GM12878 (cell line): ENCODE measurements around the gene FGGY. TPM values are rescaled to one million over a fixed set of nuclear protein-coding genes. Genes with fewer than 3 reads are reported as not detected.

Experiments
- ATAC-seq: fragments of 200-7000 bp; cut with Tn5 transposase; 3 replicates; pipeline ENCODE4 v1.9.1; 2020; ENCODE audit warnings: mild to moderate bottlenecking, moderate library complexity
- BruUV-seq: library from RNA; stranded (reverse); fragments of 400-500 nt; replicated peaks from 2 replicates; lab custom pipeline; 2021; lab: Mats Ljungman, UMichigan
- CTCF ChIA-PET: fragments of 300-600 bp; sonication (Branson Sonifier 250); formaldehyde crosslinking; extraction: SDS; loops from one replicate; lab custom pipeline; 2021; ENCODE audit warnings: inconsistent platforms; lab: Yijun Ruan, JAX
- POLR2A ChIA-PET: fragments of 350-600 bp; formaldehyde crosslinking; extraction: SDS; loops from one replicate; lab custom pipeline; 2021; ENCODE audit warnings: inconsistent platforms; lab: Charles Lee
- RAD21 ChIA-PET: fragments of 300-600 bp; sonication (Branson Sonifier 250); formaldehyde crosslinking; loops from one replicate; lab custom pipeline; 2023; ENCODE audit warnings: antibody characterized with exemption; ENCODE audit not compliant: unreplicated experiment; lab: Charles Lee
- SMC1A ChIA-PET: fragments of 300-600 bp; sonication (Branson Sonifier 250); formaldehyde crosslinking; loops from one replicate; lab custom pipeline; 2023; ENCODE audit not compliant: unreplicated experiment, uncharacterized antibody; lab: Charles Lee
- DNase-seq: peaks from one replicate; pipeline ENCODE4 v3.0.0-alpha.2; 2011; ENCODE audit warnings: low read depth, low spot score
- FAIRE-seq: peaks from 3 replicates; lab custom pipeline; 2011; peaks lifted over from hg19 to GRCh38; lab: Jason Lieb, UNC
- H2AFZ ChIP-seq: 2 replicates; pipeline ENCODE4 v1.6.0; 2011; ENCODE audit warnings: low read depth, low read length, control low read depth; ENCODE audit not compliant: control insufficient read depth
- H3K27ac ChIP-seq: 2 replicates; pipeline ENCODE4 v1.5.1; 2011; ENCODE audit warnings: control low read depth; ENCODE audit not compliant: control insufficient read depth, insufficient read depth
- H3K27me3 ChIP-seq, 2 experiments: replicated peaks in 1 of 2; 2 replicates each; pipeline versions ENCODE4 v1.6.0 to v1.6.1; 2011; ENCODE audit warnings: low read length in 1 of 2; ENCODE audit not compliant: control insufficient read depth in 2 of 2, insufficient read depth in 2 of 2
- H3K36me3 ChIP-seq, 2 experiments: 2 replicates each; pipeline ENCODE4 v1.5.1; 2011; ENCODE audit warnings: low read length in 1 of 2; ENCODE audit not compliant: control insufficient read depth in 2 of 2, insufficient read depth in 2 of 2
- H3K4me1 ChIP-seq: 2 replicates; pipeline ENCODE4 v1.6.1; 2011; ENCODE audit warnings: mild to moderate bottlenecking, low read length, moderate library complexity, mixed read lengths; ENCODE audit not compliant: control insufficient read depth, insufficient read depth
- H3K4me2 ChIP-seq: 2 replicates; pipeline ENCODE4 v1.6.0; 2011; ENCODE audit warnings: control low read depth; ENCODE audit not compliant: control insufficient read depth, insufficient read depth
- H3K4me3 ChIP-seq: fragments of 200-600 bp; sonication (generic); 2 replicates; pipeline ENCODE4 v1.5.1; 2016
- H3K79me2 ChIP-seq: 2 replicates; pipeline ENCODE4 v1.6.0; 2011; ENCODE audit warnings: low read length; ENCODE audit not compliant: control insufficient read depth, insufficient read depth
- H3K9ac ChIP-seq: 2 replicates; pipeline ENCODE4 v1.8.0; 2011; ENCODE audit warnings: low read length, control low read depth, mixed read lengths; ENCODE audit not compliant: control insufficient read depth, insufficient read depth
- H3K9me3 ChIP-seq: replicated peaks from 3 replicates; pipeline ENCODE4 v1.5.1; 2011; ENCODE audit warnings: mild to moderate bottlenecking, low read length; ENCODE audit not compliant: control insufficient read depth, insufficient read depth
- H4K20me1 ChIP-seq: 2 replicates; pipeline ENCODE4 v1.6.0; 2011; ENCODE audit not compliant: control insufficient read depth, insufficient read depth
- BACH1 ChIP-seq: fragments of 450-650 bp; IDR thresholded peaks from 2 replicates; pipeline ENCODE4 v1.6.1; 2017; ENCODE audit warnings: mild to moderate bottlenecking, borderline replicate concordance
- BMI1 ChIP-seq: fragments of 450-650 bp; IDR thresholded peaks from 2 replicates; pipeline ENCODE4 v1.6.1; 2016; ENCODE audit warnings: mild to moderate bottlenecking, moderate library complexity, borderline replicate concordance
- CBX3 ChIP-seq: fragments of 200-600 bp; sonication (generic); IDR thresholded peaks from 2 replicates; pipeline ENCODE4 v1.6.1; 2016; ENCODE audit warnings: low read depth, borderline replicate concordance
- CREB1 ChIP-seq: IDR thresholded peaks from 2 replicates; pipeline ENCODE4 v1.6.1; 2012; ENCODE audit warnings: low read depth, mild to moderate bottlenecking, inconsistent platforms
- DPF2 ChIP-seq: fragments of 450-650 bp; IDR thresholded peaks from 2 replicates; pipeline ENCODE4 v1.6.1; 2017; ENCODE audit warnings: mild to moderate bottlenecking
- EED ChIP-seq: sonication (generic); IDR thresholded peaks from 2 replicates; pipeline ENCODE4 v1.6.1; 2016; ENCODE audit warnings: antibody characterized with exemption, low read depth
- HDAC6 ChIP-seq: fragments of 200-600 bp; sonication (generic); IDR thresholded peaks from one replicate; pipeline ENCODE4 v1.8.0; 2017; ENCODE audit warnings: antibody characterized with exemption; ENCODE audit not compliant: unreplicated experiment
- NKRF ChIP-seq: fragments of 450-650 bp; conservative IDR thresholded peaks from 2 replicates; pipeline ENCODE4 v1.6.1; 2017; ENCODE audit warnings: mild to moderate bottlenecking, moderate library complexity
- PAX5 ChIP-seq: IDR thresholded peaks from 2 replicates; pipeline ENCODE4 v1.6.1; 2011; ENCODE audit warnings: low read depth, low read length, borderline replicate concordance
- RUNX3 ChIP-seq: IDR thresholded peaks from 2 replicates; pipeline ENCODE4 v1.6.1; 2012; ENCODE audit warnings: low read length, inconsistent platforms
- SMAD1 ChIP-seq: fragments of 450-650 bp; IDR thresholded peaks from 2 replicates; pipeline ENCODE4 v1.6.1; 2018; ENCODE audit warnings: mild to moderate bottlenecking, low read depth; ENCODE audit not compliant: partially characterized antibody
- ZNF592 ChIP-seq: fragments of 450-650 bp; IDR thresholded peaks from 2 replicates; pipeline ENCODE4 v1.6.1; 2017; ENCODE audit warnings: mild to moderate bottlenecking, moderate library complexity
- WGBS: methylation state at CpG from one replicate; pipeline ENCODE4 v1.1.6; 2016; ENCODE audit warnings: low lambda C conversion rate; ENCODE audit not compliant: insufficient replicate concordance, insufficient coverage; ENCODE audit errors: missing lambda C conversion rate; 5-methylcytosine and 5-hydroxymethylcytosine counted together
- in situ Hi-C: fragments of 300-500 bp; cut with MboI; formaldehyde crosslinking; loops from 9 replicates; pipeline ENCODE4 v1.14.3; 2018; ENCODE audit warnings: mixed read lengths
- intact Hi-C: fragments of 100-400 bp; cut with micrococcal nuclease; formaldehyde crosslinking; loops from one replicate; pipeline ENCODE4 v1.14.2; 2022; ENCODE audit not compliant: unreplicated experiment
- polyA plus RNA-seq, 11 experiments: library from polyadenylated mRNA; depleted of rRNA in 4 of 11; unstranded in 6 of 11; stranded (reverse) in 5 of 11; fragments of >200 nt; fragmentation: Nextera tagmentation in 4 of 11; fragmentation: Illumina TruSeq in 1 of 11; extraction: Ambion mirVana in 4 of 11; extraction: Trizol in 1 of 11; gene quantifications; 1 replicate in 1 of 11; 2 replicates in 10 of 11; pipeline versions ENCODE4 v1.2.1 to v1.2.3, GENCODE V29; 2011 to 2016; ENCODE audit warnings: inconsistent platforms in 2 of 11, missing spikeins in 2 of 11, low read depth in 1 of 11
- total RNA-seq, 4 experiments: library from RNA; depleted of rRNA in 3 of 4; stranded (reverse); fragments of >200 nt in 3 of 4; fragmentation: Illumina TruSeq in 1 of 4; extraction: Trizol in 1 of 4; gene quantifications; 2 replicates each; pipeline versions ENCODE4 v1.2.1 to v1.2.3, GENCODE V29; 2013 to 2021
- TF ChIP-seq, protein P1 (sequence below): IDR thresholded peaks from 2 replicates; pipeline ENCODE4 v1.6.1; 2011; ENCODE audit warnings: mild to moderate bottlenecking, low read depth, low read length, moderate library complexity; ENCODE audit not compliant: insufficient replicate concordance

Gene FGGY
- total and polyA plus RNA-seq, 10 of the 15 experiments (the other 5 are each of a cell fraction or from before 2014, with no cell fraction given) = 6.2 to 11.9 (median 7.5) TPM

DNA sequence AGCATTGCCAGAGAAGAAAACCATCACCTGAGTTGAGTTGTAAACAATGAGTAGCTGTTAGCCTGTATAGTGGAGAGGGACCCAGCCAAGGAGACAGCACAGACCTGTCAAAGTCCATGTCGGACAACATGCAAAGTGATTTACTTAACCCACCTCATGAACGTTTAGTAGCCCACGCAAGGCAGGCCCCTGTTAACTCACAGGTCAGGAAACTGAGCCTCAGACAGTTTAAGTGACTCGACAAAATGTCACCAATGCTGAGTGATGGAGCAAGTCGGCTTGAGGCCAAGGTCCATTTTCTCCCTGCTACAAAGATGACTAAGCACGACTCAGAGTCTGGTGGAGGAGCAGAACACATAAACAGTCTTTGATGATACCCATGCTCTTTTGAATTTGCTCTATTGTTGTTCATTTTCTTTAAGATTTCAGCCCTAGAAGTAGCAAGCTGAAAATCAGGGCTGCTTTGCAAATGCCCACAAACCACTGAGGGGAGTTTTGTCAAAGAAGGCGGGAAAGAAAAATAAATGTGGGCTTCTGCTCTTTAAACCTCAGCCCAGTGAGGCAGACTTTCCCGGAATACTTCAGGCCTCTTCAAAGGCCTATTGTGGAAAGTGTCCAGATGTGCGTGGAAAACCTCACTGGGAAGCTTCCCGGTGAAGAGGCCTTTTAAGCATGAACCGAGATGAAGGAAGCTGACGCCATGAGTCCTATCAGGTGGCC lies 434.0 kb downstream of the FGGY start (continued):
- TF ChIP-seq ZNF592 (no peak), BACH1 (peak; percentile 98; the same call in 1 of the 2 replicates), SMAD1 (no peak), DPF2 (0 out of 2 replicates have a peak, but pooled peaks have one; percentile 24)
- TF ChIP-seq, protein P1, sequence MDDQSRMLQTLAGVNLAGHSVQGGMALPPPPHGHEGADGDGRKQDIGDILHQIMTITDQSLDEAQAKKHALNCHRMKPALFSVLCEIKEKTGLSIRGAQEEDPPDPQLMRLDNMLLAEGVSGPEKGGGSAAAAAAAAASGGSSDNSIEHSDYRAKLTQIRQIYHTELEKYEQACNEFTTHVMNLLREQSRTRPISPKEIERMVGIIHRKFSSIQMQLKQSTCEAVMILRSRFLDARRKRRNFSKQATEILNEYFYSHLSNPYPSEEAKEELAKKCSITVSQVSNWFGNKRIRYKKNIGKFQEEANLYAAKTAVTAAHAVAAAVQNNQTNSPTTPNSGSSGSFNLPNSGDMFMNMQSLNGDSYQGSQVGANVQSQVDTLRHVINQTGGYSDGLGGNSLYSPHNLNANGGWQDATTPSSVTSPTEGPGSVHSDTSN = peak; percentile 17

DNA sequence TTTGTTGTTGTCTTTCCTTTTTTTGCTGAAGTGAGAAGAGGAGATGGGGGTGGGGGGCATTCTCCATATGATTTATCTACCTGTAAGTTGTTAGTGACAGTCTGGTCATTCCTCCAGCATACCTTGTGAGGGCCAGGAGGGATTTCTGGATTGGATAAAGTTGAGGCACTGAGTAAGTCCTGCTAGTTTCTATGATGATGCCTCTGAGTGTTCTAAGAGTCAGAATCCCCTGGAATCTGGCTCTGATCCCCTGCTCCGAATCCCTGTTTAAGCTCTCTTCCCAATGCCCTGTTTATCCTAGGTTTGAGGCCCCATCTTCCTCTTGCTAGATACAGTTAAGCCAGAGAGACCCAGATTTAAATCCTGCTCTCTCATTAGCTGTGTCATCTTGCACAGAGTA lies 434.7 kb downstream of the FGGY start:
- H2AFZ ChIP-seq = no peak overlapping the region; the same call in 1 of the 2 replicates
- H4K20me1 ChIP-seq = no peaks in the 10 kb centered on the region
- CTCF ChIA-PET = interaction anchor here (0.5 to 3.8 kb wide), 4 partner anchors 10 to 63 kb away, joined by 3 to 18 read pairs (median 6); no protein-coding TSS in a partner anchor
- no peaks in the 10 kb centered on the region for H3K27me3 ChIP-seq
- no peaks in the 10 kb centered on the region; the same call in 1 of the 2 replicates for H3K4me1 ChIP-seq
- SMC1A ChIA-PET = interaction anchor here (0.8 to 3.3 kb wide), 5 partner anchors 8 to 216 kb away, joined by 3 to 10 read pairs (median 5); no protein-coding TSS in a partner anchor
- H3K4me3 ChIP-seq = no peak overlapping the region
- no peak overlapping the region for H3K9ac ChIP-seq
- no TSS peak for BruUV-seq
- no peak overlapping the region for H3K4me2 ChIP-seq
- intact Hi-C loops = no loop called here
- no peak for DNase-seq
- no peak for ATAC-seq
- WGBS = 29% methylated on average over 1 of the region's 1 CpG
- no peaks in the 10 kb centered on the region for H3K36me3 ChIP-seq
- no peaks in the 10 kb centered on the region for H3K79me2 ChIP-seq
- in situ Hi-C loops = no loop called here
- no peak for FAIRE-seq
- RAD21 ChIA-PET = interaction anchor here (1.0 kb wide), 1 partner anchor 24 kb away, joined by 3 read pairs; no protein-coding TSS in a partner anchor
- POLR2A ChIA-PET = no interaction called here
- H3K27ac ChIP-seq = no peak overlapping the region
- H3K9me3 ChIP-seq = no peaks in the 10 kb centered on the region; the same call in 2 of the 3 replicates
- TF ChIP-seq PAX5 = no peak
- TF ChIP-seq HDAC6 = no peak
- TF ChIP-seq EED = no peak
- TF ChIP-seq CBX3 = no peak
- TF ChIP-seq CREB1 = no peak
- TF ChIP-seq RUNX3 = no peak
- TF ChIP-seq BMI1 = no peak
- TF ChIP-seq NKRF = no peak
